Ovary (tissue), 9 donors: ENCODE data around the gene CHCHD3. TPM values are rescaled to one million over a fixed set of nuclear protein-coding genes. Genes with fewer than 3 reads are reported as not detected.

Experiments used
- DNase-seq, 5 donors: peaks; one replicate each; pipeline ENCODE4 v3.0.0-alpha.2; 2019 to 2020
- H3K27ac ChIP-seq, 2 donors: fragments of 200-600 bp; one replicate each; pipeline versions ENCODE4 v1.5.1 to v1.8.0; 2019 to 2022
- H3K27me3 ChIP-seq: fragments of 200-600 bp; one replicate; pipeline ENCODE4 v1.8.0; 2022
- H3K36me3 ChIP-seq: fragments of 200-600 bp; sonication (generic); one replicate; pipeline ENCODE4 v1.5.1; 2019
- H3K4me1 ChIP-seq: one replicate; pipeline ENCODE4 v1.8.1; 2013; ENCODE audit warnings: mild to moderate bottlenecking, moderate library complexity; ENCODE audit not compliant: insufficient read depth
- H3K4me3 ChIP-seq: fragments of 200-600 bp; sonication (generic); one replicate; pipeline ENCODE4 v1.5.1; 2017
- H3K9me3 ChIP-seq, 2 donors: fragments of 200-600 bp in 1 of 2; sonication (generic) in 1 of 2; one replicate each; pipeline versions ENCODE4 v1.5.1 to v1.8.1; 2013 to 2019; ENCODE audit warnings: mild to moderate bottlenecking in 1 of 2, moderate library complexity in 1 of 2
- CTCF ChIP-seq, 3 donors: fragments of 450-650 bp in 2 of 3; fragments of 200-600 bp in 1 of 3; IDR thresholded peaks; one replicate each; pipeline versions ENCODE4 v1.5.1 to v1.8.0; 2016 to 2022; ENCODE audit warnings: antibody characterized with exemption in 3 of 3, mild to moderate bottlenecking in 1 of 3
- EP300 ChIP-seq: sonication (generic); formaldehyde crosslinking; IDR thresholded peaks from one replicate; pipeline ENCODE4 v1.6.1; 2017; ENCODE audit warnings: antibody characterized with exemption
- POLR2A ChIP-seq: fragments of 450-650 bp; IDR thresholded peaks from one replicate; pipeline ENCODE4 v1.6.1; 2017; ENCODE audit warnings: antibody characterized with exemption, mild to moderate bottlenecking, moderate library complexity
- WGBS, 3 donors: extraction: QIAGEN DNeasy Blood & Tissue Kit in 1 of 3; methylation state at CpG; one replicate each; pipeline versions ENCODE4 v1.1.5 to v1.1.7; 2013 to 2017; 5-methylcytosine and 5-hydroxymethylcytosine counted together
- intact Hi-C, 4 donors: fragments of 100-400 bp; cut with DNase I; formaldehyde crosslinking; loops; one replicate each; pipeline versions ENCODE4 v1.11.0 to v1.15.1; 2022 to 2023
- polyA plus RNA-seq, 2 donors: library from polyadenylated mRNA; stranded (reverse); fragments of 200-250 nt in 1 of 2; fragments of 350-450 nt in 1 of 2; fragmentation: Illumina TruSeq in 1 of 2; extraction: RNeasy Lipid Tissue Mini Kit (QIAGEN cat#74804) in 1 of 2; gene quantifications; one replicate each; pipeline ENCODE4 v1.2.3, GENCODE V29; 2013 to 2014
- total RNA-seq, 7 donors: library from RNA; depleted of rRNA in 2 of 7; stranded (reverse); fragments of >200 nt in 2 of 7; fragmentation: NEBNext Ultra II Directional in 3 of 7; extraction: Animal tissue kit (Norgen Biotek cat#: 25700) in 3 of 7; gene quantifications; one replicate each; pipeline versions ENCODE4 v1.1.0 to v1.2.4, GENCODE V29; 2016 to 2023
- donor health status: DM: no; HTN: no; CAD: no; lungs with moderate emphysema.
- donor health status: DM: no; HTN: no; CAD: no.
- donor health status: Bipolar disorder and iron deficiency.
- donor health status: DM: yes; HTN: yes; CAD: no.
- donor health status: DM: no; HTN: no; CAD: no.
- donor health status: DM: yes; HTN: yes; CAD: no.

Gene CHCHD3
- total and polyA plus RNA-seq, 9 donors: 31.4 to 59.1 (median 36.7) TPM

- 86 to 87% (median 87%) methylated on average over 4 of the region's 4 CpGs for WGBS, 3 donors
Measured at GRCh38 chr7:132939495-132939894, 142.4 kb downstream of the CHCHD3 start.

GRCh38 chr7:132937286-132937685 lies 144.6 kb downstream of the CHCHD3 start:
- intact Hi-C loops: no loop called here
- H3K4me1 ChIP-seq: no peaks in the 10 kb centered on the region
- no peak overlapping the region for H3K4me3 ChIP-seq
- H3K9me3 ChIP-seq: peaks cover 0 to 4% of the 10 kb centered on the region in 2 donors
- TF ChIP-seq EP300: no peak
- no peak for DNase-seq
- H3K36me3 ChIP-seq: no peaks in the 10 kb centered on the region
- H3K27ac ChIP-seq: no peak overlapping the region
- H3K27me3 ChIP-seq: no peaks in the 10 kb centered on the region

More at GRCh38 chr7:132939495-132939894, 142.4 kb downstream of the CHCHD3 start:
- H3K4me3 ChIP-seq: no peak overlapping the region
- no peak for DNase-seq
- no peaks in the 10 kb centered on the region for H3K4me1 ChIP-seq
- no peaks in the 10 kb centered on the region for H3K27me3 ChIP-seq
- no peak overlapping the region for H3K27ac ChIP-seq
- intact Hi-C loops: no loop called here
- peaks cover 0 to 4% of the 10 kb centered on the region in 2 donors for H3K9me3 ChIP-seq
- no peak for TF ChIP-seq EP300
- TF ChIP-seq POLR2A: no peak
- no peak for TF ChIP-seq CTCF (IDR thresholded peaks at IDR 0.05)
- no peaks in the 10 kb centered on the region for H3K36me3 ChIP-seq

- intact Hi-C loops: no loop called here
- WGBS, 3 donors: 97 to 100% (median 100%) methylated on average over 1 of the region's 1 CpG
- Histone ChIP-seq H3K27me3 (no peaks in the 10 kb centered on the region), H3K36me3 (no peaks in the 10 kb centered on the region), H3K27ac (no peak overlapping the region), H3K4me3 (no peak overlapping the region), H3K9me3 (peaks cover 0 to 4% of the 10 kb centered on the region in 2 donors), H3K4me1 (no peaks in the 10 kb centered on the region)
- DNase-seq: no peak
- TF ChIP-seq EP300: no peak
- no peak for TF ChIP-seq POLR2A
- TF ChIP-seq CTCF (IDR thresholded peaks at IDR 0.05): no peak
Measured at GRCh38 chr7:132935608-132936007, 146.3 kb downstream of the CHCHD3 start.

GRCh38 chr7:132934017-132934416 lies 147.9 kb downstream of the CHCHD3 start:
- Histone ChIP-seq H3K4me1 (no peaks in the 10 kb centered on the region), H3K27ac (no peak overlapping the region), H3K36me3 (no peaks in the 10 kb centered on the region), H3K9me3 (peaks cover 0 to 4% of the 10 kb centered on the region in 2 donors), H3K4me3 (no peak overlapping the region), H3K27me3 (no peaks in the 10 kb centered on the region)
- intact Hi-C loops: no loop called here
- DNase-seq: no peak
- 97 to 100% (median 98%) methylated on average over 2 of the region's 2 CpGs for WGBS, 3 donors
- TF ChIP-seq POLR2A: no peak
- no peak for TF ChIP-seq CTCF (IDR thresholded peaks at IDR 0.05)
- TF ChIP-seq EP300: no peak

GRCh38 chr7:132933072-132933458 lies 148.8 kb downstream of the CHCHD3 start:
- no peak overlapping the region for H3K27ac ChIP-seq
- H3K4me1 ChIP-seq: no peaks in the 10 kb centered on the region
- no peaks in the 10 kb centered on the region for H3K36me3 ChIP-seq
- H3K27me3 ChIP-seq: no peaks in the 10 kb centered on the region
- no peak for TF ChIP-seq EP300
- no peak for TF ChIP-seq CTCF (IDR thresholded peaks at IDR 0.05)
- TF ChIP-seq POLR2A: no peak
- DNase-seq: no peak
- H3K9me3 ChIP-seq: peaks cover 0 to 4% of the 10 kb centered on the region in 2 donors
- intact Hi-C loops: no loop called here
- 39 to 47% (median 45%) methylated on average over 4 of the region's 4 CpGs for WGBS, 3 donors
- no peak overlapping the region for H3K4me3 ChIP-seq
